GM12864 (cell line): ENCODE measurements around the gene SLC35C1.
A peak's percentile ranks its signal among the peaks of the same experiment; 100 is the strongest.
"Not testable (repeated sequence)": the region's sequence is repeated elsewhere in the genome, so short reads cannot be mapped to it uniquely, and the experiment has no call there.

Experiments
- DNase-seq: peaks from one replicate; pipeline ENCODE4 v3.0.0-alpha.2; 2011; ENCODE audit warnings: low read depth
- H3K4me3 ChIP-seq: 2 replicates; pipeline ENCODE4 v1.5.1; 2011; ENCODE audit warnings: mild to moderate bottlenecking, low read depth, low read length, control low read depth
- TF ChIP-seq, protein P1 (sequence below): IDR thresholded peaks from 2 replicates; pipeline ENCODE4 v1.5.1; 2011; ENCODE audit warnings: low read depth, mild to moderate bottlenecking, moderate library complexity, low read length, control low read depth, inconsistent platforms; ENCODE audit errors: missing control alignments

SLC35C1 gene

GRCh38 chr11:45806072-45806933 lies 1.4 kb downstream of the SLC35C1 start:
- TF ChIP-seq, protein P1, sequence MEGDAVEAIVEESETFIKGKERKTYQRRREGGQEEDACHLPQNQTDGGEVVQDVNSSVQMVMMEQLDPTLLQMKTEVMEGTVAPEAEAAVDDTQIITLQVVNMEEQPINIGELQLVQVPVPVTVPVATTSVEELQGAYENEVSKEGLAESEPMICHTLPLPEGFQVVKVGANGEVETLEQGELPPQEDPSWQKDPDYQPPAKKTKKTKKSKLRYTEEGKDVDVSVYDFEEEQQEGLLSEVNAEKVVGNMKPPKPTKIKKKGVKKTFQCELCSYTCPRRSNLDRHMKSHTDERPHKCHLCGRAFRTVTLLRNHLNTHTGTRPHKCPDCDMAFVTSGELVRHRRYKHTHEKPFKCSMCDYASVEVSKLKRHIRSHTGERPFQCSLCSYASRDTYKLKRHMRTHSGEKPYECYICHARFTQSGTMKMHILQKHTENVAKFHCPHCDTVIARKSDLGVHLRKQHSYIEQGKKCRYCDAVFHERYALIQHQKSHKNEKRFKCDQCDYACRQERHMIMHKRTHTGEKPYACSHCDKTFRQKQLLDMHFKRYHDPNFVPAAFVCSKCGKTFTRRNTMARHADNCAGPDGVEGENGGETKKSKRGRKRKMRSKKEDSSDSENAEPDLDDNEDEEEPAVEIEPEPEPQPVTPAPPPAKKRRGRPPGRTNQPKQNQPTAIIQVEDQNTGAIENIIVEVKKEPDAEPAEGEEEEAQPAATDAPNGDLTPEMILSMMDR: no peak
- peak overlapping the region; percentile 62 for H3K4me3 ChIP-seq
- DNase-seq: no peak

DNA sequence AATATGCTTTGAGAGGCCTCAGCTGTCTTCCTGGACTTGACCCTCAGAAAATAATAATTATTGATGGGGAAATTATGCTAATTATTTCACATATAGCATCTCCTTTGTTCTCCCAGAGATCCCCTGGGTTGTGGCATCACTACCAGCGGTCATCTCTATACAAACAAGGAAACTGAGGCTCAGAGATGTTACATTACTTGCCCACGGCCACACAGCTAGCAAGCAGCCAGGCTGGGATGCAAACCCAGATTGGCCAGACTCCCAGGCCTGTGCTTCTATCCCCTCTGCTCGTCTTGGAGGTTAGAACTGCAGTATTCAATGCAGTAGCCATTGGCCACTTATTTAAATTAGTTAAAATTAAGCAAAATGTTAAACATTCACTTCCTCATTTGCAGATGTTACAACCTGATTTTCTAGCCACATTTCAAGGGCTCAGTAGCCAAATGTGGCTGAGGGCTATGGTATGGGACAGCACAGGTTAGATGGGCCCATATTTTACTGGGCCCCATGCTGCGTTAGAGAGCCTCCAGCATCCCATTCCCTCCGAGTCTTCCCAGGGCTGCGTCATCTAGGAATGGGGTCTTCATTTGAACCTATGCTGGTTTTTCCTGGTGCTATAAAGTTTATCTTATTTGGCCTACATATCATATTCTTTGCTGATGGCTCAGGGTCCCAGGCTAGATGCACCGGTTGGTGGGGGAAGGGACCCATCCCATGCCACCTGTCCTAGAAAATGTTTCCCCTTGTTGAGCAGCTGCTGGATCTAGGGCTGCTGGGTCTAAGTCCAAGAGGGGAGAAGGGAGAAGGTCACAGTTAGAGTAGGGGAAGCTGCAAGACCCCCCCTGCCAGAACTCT lies 2.2 kb downstream of the SLC35C1 start:
- DNase-seq: no peak
- TF ChIP-seq, protein P1: no peak
- peak overlapping the region; percentile 62 for H3K4me3 ChIP-seq

- TF ChIP-seq, protein P1: no peak
- DNase-seq: no peak
- H3K4me3 ChIP-seq: no peak overlapping the region
These were observed 2.9 kb downstream of the SLC35C1 start for GRCh38 chr11:45807792-45808238.

DNA sequence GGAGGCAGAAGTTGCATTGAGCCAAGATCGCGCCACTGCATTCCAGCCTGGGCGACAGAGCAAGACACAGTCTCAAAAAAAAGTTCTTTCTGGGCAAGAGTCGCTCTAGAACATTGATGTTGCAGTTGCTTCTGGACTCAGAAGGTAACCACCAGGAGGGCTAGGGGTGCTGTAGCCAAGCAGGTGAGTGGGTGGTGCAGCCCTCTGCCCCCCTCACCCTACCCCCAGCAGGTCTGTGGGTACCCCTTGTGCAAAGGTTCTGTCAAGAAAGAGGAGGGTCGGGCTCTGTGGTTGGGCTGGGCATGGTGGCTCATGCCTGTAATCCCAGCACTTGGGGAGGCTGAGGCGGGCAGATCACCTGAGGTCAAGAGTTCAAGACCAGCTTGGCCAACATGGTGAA lies 3.5 kb downstream of the SLC35C1 start:
- DNase-seq, H3K4me3 ChIP-seq: not testable (repeated sequence)

DNA sequence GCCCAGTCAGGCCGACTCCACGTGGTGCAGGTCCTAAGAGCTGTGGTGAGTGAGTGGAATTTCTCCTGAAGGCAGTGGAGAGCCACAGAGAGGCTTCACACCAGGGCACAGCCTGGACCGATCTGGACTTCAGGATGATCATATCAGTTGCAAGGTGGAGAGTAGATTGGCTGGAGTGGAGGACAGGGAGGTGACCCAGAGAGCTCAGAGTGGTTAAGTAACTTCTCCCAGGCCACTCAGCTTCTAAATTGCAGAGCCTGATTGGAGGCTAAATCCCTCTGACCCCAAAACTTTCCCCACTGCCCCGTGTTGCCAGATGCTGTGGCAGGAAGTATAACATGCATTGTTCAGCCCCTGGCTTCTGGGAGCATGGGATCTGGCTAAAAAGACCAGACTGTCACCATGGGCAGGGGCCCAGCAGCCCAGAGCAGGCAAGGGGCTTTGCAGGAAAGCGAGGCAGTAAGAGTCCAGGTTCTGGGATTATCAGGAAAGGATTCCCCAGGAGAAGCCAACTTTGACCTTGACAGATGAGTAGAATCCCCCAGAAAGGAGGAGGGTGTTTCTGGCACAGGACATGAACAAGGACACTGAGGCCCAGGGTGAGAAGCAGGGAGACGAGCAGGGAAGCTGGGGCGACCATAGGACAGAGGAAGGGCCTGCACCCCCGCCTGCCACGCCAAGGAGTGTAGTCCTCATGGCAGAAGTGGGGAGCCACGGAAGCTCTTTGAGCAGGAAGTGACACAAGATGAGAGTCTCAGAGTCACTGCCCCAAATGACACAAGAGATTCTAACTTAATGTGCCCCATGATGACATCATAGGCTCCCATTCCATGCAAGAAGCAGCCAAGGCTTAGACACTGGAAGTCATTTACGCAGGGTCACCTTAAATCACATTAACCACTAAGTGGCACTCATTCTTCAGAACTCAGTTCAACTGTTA lies 4.8 kb downstream of the SLC35C1 start:
- H3K4me3 ChIP-seq: no peak overlapping the region
- TF ChIP-seq, protein P1: no peak
- no peak for DNase-seq

GRCh38 chr11:45810431-45811108 lies 5.6 kb downstream of the SLC35C1 start:
- DNase-seq: no peak
- TF ChIP-seq, protein P1: no peak
- H3K4me3 ChIP-seq: no peak overlapping the region
